HEK293T (cell line): Measurements from ENCODE around the gene BABAM1.

Source experiments
- BHLHE40 ChIP-seq: fragments of 450-650 bp; IDR thresholded peaks from 2 replicates; pipeline ENCODE4 v1.6.1; 2016; ENCODE audit warnings: mild to moderate bottlenecking, moderate library complexity, borderline replicate concordance
- FOXK2 ChIP-seq: fragments of 450-650 bp; IDR thresholded peaks from 2 replicates; pipeline ENCODE4 v1.6.1; 2016; ENCODE audit warnings: mild to moderate bottlenecking
- L3MBTL2 ChIP-seq: fragments of 450-650 bp; conservative IDR thresholded peaks from 2 replicates; pipeline ENCODE4 v1.6.1; 2016; ENCODE audit warnings: mild to moderate bottlenecking
- LEF1 ChIP-seq: fragments of 450-650 bp; IDR thresholded peaks from 2 replicates; pipeline ENCODE4 v1.6.1; 2017; ENCODE audit warnings: mild to moderate bottlenecking, borderline replicate concordance
- PKNOX1 ChIP-seq: fragments of 450-650 bp; IDR thresholded peaks from 2 replicates; pipeline ENCODE4 v1.6.1; 2016
- ZNF384 ChIP-seq: fragments of 450-650 bp; IDR thresholded peaks from 2 replicates; pipeline ENCODE4 v1.6.1; 2016

- TF ChIP-seq ZNF384: no peak
- no peak for TF ChIP-seq BHLHE40
- TF ChIP-seq LEF1: no peak
- TF ChIP-seq FOXK2: no peak
- TF ChIP-seq PKNOX1: no peak
- TF ChIP-seq L3MBTL2: no peak
Observed at GRCh38 chr19:17262557-17262956, 4.7 kb upstream of the BABAM1 start.
